HG03457 (cell line): ENCODE measurements around the gene ZSCAN5A.
"Not testable (repeated sequence)": the region's sequence is repeated elsewhere in the genome, so short reads cannot be mapped to it uniquely, and the experiment has no call there.

Source experiments
- ATAC-seq: cut with Tn5 transposase; IDR thresholded peaks from one replicate; pipeline ENCODE4 v1.9.1; 2021; ENCODE audit warnings: moderate number of reproducible peaks; ENCODE audit not compliant: unreplicated experiment

The ZSCAN5A gene

DNA sequence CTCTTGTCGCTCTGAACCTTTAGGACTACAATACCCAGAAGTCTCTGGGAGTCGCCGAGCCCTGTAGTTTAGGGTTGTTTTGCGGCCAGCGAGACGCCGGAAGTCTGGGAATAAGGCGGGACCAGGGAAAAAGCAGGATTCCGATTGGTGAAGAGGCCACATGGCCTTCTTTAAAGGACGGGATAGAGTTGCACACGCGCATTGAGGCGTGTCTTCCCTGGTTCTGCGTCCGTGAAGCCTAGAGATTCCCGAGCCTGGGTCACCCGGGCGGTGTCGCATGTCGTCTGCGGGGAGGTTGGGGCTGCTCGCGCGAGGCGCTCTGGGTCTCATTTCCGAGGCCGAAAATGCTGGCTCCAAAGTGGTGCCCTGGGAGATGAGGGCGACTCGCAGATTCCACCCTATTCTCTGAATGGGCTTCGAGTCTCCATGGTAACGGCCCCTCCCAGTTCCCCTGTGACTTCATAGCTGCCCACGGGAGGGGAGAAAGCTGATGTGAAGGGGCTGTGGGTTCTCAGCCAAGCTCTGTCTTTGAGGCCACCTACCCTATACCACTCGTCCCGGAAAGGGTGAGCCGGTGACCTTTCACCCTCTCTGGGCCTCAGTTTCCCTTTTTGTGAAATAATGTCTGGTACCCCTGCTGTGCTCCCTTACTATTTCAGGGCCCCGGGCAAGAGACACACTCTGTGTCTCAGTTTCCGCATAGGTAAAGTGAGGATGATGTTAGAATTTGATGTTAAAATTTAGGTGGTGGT lies 614 bp upstream of the ZSCAN5A start:
- ATAC-seq = peak; percentile 73

DNA sequence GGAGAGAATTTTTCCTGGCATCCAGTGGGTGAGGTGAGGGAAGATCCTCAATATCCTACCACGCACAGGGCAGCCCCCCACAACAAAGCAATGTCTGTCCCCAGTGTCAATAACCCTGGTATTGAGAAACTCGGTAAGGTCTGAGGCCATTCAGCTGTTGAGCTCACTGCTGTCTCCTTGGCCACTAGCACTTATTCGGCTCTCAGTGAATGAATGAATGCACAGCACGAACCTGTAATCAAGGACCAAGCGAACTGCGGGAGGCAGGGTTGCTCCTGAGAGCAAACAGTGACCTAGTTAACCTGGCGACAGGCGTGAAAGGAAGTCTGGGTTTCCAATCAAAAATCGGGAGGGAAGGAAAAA lies 640 bp downstream of the ZSCAN5A start:
- no peak for ATAC-seq

- ATAC-seq = no peak
Observed at GRCh38 chr19:56312787-56313657, 1.6 kb downstream of the ZSCAN5A start.

- no peak for ATAC-seq
Observed at GRCh38 chr19:56312342-56312741, 2.3 kb downstream of the ZSCAN5A start.

GRCh38 chr19:56310462-56310861 lies 4.2 kb downstream of the ZSCAN5A start:
- no peak for ATAC-seq

DNA sequence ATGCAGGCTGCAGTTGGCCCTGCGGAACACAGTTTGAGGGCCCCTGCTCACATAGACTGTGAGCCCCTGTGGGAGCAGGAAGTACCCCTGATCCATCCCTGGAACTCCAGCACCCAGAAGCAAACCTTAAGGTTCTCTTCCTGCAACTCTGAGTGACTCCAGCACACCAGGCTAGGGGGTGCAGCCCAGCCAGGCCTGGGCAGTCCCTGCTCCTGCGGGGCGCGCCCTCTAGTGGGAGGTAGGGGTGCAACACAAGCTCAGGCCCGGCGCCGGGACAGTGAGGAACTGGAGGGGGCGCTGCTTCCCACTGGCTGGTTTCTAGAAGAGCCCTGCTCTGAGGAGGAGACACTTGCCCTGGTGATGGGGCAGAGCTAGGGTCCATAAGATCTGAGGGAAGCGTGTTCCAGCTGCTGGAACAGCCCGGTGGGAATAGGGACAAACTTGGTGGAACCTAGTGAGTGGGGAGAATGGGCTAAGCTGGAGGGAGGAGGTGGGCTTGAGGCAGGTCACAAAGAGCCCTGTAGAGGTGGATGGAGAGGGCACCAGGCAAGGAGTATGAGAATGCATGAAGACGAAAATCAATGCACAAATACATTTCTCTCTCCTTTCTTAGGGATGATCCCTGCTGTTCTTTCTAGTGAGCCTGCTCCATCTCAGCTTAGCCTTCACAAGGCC lies 5.0 kb downstream of the ZSCAN5A start:
- ATAC-seq = no peak

GRCh38 chr19:56308792-56309191 lies 5.8 kb downstream of the ZSCAN5A start:
- ATAC-seq = no peak

- not testable (repeated sequence) for ATAC-seq
Observed at GRCh38 chr19:56307062-56307461, 7.6 kb downstream of the ZSCAN5A start.

- no peak for ATAC-seq
Observed at GRCh38 chr19:56306016-56306415, 8.6 kb downstream of the ZSCAN5A start.

GRCh38 chr19:56304243-56304642 lies 10.4 kb downstream of the ZSCAN5A start:
- ATAC-seq = no peak

DNA sequence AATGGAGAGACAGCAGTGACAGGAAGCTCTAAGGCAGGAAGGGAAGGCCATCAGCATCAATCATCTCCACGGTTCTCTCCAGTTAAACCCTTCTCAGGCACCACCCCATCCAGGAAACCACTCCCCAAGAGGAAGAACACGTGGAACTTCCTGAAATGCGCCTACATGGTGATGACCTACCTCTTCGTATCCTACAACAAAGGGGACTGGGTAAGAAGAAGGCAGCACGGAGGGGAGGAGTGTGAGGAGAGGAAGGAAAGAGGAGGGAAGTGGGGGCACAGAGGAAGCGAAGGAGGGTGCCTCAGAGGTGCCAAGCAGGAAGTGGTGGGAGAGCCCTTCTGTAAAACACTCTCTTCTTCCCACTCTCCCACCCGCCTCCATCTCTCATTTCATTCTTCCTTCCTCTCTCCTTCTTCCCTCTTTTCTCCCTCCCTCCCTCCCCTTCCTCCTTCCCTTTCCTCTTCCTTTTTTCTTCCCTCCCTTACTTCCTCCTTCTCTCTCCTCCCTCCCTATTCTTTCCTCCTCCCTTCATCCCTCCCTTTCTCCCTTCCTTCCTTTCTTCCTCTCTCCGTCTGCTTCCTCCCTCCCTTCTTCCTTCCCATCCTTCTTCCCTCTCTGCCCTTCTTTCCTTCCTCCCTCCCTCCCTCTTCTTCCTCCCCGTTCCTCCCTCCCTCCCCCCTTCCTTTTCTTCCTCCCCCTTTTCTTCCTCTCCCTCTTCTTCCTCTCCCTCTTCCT lies 12.6 kb downstream of the ZSCAN5A start:
- ATAC-seq = no peak

DNA sequence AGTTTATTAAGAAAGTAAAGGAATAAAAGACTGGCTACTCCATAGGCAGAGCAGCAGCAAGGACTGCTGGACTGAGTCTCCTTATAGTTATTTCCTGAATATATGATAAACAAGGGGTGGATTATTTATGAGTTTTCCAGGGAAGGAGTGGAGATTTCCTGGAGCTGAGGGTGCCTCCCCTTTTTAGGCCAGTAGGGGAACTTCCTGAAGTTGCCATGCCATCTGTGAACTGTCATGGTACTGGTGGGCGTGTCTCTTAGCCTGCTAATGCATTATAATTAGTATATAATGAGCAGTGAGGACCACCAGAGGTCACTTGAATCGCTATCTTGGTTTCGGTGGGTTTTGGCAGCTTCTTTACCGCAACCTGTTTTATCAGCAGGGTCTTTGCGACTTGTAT lies 13.5 kb downstream of the ZSCAN5A start:
- ATAC-seq = no peak

DNA sequence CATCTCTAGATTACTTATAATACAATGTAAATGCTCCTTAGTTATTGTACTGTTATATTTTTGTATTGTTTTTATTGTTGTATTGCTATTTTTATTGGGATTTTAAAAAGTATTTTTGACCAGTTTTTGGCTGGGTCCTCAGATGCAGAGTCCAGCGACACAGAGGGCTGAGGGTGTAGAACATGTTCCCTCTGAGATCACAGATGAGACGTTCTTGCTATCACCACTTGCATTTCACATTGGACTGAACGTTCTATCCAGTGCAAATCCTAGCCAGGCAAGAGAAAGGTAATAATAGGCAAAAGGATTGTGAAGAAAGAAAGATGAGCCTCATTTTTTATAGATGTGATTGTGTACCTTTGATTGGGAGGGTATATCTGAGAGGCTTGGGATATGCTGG lies 15.0 kb downstream of the ZSCAN5A start:
- no peak for ATAC-seq

DNA sequence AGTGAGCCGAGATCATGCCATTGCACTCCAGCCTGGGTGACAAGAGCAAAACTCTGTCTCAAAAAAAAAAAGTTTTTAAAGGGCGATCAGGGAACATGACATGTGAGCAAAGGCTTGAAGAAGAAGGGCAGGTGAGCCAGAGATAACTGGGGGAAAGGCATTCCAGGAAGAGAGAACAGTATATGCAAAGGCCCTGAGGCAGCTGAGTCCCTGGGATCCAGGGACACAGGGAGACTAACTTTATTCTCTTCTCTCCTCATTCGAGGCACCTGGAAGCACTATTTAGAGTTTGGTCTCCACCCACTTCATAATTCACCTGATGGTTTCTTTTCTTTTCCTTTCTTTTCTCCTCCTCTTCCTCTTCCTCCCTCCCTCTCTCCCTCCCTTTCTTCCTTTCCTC lies 17.6 kb downstream of the ZSCAN5A start:
- no peak for ATAC-seq

GRCh38 chr19:56295531-56296455 lies 18.8 kb downstream of the ZSCAN5A start:
- no peak for ATAC-seq

DNA sequence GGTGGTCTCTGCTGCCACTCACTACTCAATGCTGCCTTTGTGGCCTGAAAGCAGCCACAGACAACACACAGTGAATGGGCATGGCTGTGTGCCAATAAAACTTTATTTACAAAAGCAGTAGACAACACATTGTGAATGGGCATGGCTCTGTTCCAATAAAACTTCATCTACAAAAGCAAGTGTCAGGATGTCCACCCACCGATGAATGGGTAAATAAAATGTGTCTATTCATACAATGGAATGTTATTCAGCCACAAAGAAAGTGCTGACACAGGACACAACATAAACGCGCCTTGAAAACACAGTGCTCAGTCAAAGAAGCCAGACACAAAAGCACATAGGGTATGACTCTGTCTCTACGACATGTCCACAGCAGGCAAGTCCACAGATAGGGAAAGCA lies 20.1 kb downstream of the ZSCAN5A start:
- no peak for ATAC-seq

- ATAC-seq = no peak
Observed at GRCh38 chr19:56291867-56292266, 22.8 kb downstream of the ZSCAN5A start.

DNA sequence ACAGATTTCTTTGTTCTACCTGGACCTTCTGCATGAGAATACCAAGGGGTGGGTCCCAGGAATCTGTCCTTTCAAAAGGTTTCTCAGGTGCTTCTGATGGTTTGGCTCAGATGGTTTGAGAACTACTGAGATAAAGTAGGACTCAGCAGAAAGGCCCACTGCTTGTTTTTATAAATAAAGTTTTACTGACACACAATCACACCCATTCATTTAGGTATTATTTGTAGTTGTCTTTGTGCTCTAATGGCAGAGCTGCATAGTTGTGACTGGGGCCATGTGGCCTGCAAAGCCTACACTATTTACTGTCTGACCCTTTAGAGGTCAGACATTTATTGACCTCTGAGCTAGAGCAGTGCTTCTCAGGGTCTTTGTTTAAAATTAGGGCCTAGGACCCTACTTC lies 24.5 kb downstream of the ZSCAN5A start:
- no peak for ATAC-seq

DNA sequence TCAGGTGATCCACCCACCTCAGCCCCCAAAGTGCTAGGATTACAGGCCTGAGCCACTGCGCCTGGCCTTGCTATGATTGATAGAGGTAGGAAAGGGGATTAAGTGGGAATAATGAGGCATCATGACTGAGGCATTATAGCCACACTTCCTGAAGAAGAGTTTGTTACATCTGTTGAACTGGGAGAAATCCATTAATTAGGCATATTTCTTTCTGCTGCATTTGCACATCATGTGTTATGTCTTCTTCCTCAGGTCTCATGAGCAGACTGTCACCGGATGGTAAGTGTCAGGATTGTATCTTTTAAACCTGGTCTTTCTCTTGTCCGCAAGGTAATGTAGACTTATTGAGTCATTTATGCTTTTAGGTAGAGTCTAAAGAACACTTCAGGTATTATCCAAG lies 29.9 kb downstream of the ZSCAN5A start:
- ATAC-seq = no peak

DNA sequence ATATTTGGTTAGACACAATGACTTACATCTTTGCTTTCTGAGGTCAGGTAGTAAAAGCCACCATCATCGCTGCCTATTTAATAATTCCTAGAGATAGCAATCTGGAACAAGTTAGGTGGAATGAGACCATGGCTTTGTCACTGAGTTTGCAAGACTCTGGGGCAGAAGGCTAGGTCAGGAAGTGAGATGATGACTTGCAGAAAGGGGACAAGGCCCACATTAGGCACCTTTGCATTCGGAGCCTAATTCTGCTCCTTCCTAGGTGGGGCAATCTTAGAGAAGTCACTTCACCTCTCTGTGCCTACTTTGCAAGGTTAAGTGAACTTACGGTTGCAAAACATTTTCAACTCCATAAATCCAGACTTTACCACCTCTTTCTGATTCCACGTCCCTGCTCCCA lies 31.8 kb downstream of the ZSCAN5A start:
- ATAC-seq = no peak
